Measurements from ENCODE around the gene GGA1.

GGA1 gene, protein sequence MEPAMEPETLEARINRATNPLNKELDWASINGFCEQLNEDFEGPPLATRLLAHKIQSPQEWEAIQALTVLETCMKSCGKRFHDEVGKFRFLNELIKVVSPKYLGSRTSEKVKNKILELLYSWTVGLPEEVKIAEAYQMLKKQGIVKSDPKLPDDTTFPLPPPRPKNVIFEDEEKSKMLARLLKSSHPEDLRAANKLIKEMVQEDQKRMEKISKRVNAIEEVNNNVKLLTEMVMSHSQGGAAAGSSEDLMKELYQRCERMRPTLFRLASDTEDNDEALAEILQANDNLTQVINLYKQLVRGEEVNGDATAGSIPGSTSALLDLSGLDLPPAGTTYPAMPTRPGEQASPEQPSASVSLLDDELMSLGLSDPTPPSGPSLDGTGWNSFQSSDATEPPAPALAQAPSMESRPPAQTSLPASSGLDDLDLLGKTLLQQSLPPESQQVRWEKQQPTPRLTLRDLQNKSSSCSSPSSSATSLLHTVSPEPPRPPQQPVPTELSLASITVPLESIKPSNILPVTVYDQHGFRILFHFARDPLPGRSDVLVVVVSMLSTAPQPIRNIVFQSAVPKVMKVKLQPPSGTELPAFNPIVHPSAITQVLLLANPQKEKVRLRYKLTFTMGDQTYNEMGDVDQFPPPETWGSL

DNA sequence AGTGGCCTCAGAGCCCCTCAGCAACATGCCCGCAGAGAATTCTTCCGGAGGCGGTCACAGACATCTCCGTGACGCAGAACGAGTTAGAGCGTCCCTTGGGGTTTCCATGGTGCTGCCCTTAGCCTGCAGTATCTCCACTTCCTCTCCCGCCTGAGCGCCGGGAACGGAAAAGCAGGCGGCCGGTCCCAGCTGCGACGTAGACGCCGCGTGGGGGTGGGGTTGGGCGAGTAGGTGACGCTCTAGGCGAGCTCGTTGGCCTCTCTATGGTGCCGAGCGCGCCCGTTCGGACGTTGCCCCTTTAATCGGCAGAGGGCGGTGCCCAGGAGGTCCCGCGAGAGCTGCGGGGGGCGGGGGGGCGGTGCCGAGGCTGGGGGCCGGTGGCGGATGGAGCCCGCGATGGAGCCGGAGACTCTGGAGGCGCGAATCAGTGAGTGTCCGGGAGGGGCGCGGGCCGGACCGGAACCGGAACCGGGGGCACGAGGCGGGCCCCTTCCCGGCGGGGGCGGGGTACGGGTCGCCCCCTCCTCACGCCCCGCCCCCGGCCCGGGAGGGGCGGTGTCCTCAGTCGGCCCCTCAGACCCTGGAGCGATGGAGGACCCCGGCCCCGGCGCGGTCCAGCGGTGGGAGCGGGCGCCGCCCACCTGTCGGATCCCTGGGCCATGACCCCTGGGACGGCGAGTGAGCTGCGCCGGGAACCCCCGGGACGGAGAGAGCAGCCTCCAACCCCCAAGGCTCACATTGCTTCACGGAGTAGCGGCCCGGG lies at the start of gene GGA1:
TSS of gene GGA1 (plus strand) at position 358 of the 763 bp plus-strand sequence. CDS start at position 385, 27 bp downstream.
- peak; percentile 98 for DNase-seq

DNA sequence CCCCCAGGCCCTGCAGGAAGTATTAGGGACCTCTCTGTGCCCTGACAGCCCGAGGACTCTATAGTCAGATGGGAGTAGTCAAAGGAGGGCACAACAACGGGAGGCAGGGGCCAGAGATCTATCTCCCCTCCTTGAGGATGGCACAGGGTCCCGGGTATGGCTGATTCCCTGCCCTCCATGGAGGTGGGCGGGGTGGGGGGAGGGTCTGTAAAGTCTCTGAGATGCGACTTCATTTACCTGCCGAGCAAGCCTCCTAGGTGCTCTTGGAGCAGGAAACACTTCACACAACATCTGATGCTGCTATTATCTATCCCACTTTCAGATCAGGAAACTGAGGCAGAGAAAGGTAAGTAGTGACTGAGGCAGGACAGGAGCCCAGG lies 49.1 kb upstream of the GGA1 start:
- no peak for DNase-seq

DNA sequence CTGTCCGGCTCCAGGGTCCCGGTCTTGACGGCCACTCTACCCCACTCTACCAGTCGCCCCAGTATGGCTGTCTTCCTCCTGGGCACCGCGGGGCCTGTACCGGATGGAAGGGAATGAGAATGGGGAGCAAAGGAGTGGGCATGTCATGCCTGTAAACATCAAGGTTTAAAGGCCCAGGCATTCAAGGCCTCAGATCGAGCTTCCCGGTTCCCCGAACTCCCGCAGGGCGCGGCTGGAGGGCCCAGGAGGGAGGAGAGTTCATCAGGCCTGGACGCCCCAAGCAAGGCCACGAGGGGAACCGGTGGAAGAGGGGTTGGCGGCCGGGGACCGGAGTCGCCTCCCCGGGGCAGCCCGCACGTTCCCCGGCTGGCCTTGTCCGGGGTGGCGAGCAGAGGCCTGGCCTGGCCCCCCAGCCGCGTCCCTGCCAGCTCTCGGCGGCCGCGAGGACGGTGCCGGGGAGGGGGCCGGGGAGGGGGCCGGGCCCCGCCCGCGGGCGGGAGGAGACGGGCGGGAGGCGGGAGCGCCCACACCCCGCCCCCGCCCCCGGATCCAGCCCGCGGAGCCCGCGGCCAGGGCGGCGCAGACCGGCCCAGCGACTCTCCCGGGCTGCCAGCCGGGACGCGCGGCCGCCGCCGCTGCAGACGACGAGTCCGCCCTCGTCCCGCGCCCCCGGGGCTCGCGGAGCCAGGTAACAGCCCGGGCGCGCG lies 48.6 kb upstream of the GGA1 start, which contains the start of gene CDC42EP1:
TSS of gene CDC42EP1 (plus strand) at position 580 of the 707 bp plus-strand sequence. CDS start 5,870 bp downstream, outside the sequence.
- DNase-seq: peak; percentile 61

DNA sequence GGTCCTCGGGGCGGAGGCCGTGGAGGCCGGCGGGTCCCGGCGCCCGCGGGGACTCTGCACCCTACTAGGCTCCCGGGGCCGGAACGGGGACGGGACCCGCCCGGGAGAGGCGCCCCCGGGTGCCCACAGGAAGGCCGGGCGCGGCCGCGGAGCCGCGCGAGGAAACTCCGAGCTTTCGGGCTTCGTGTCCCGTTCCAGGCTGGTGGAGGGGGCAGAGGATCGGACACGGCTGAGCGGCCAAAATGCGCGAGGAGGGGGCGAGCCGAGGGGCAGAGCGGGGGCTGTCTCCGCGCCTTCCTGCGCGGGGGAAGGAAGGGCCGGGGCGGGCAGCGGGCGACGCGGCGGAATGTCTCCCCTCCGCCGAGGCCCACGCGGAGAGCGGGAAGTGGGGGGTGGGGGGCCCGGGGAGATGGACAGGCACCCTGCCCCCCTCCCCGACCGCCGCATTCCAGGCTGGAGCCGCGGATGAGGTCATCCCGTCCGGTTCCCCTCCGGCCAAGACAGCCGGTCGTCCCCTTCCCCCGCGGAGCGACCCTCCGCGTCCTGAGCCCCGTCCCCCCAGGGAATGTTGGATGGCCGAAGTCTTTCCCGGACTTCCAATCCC lies 47.9 kb upstream of the GGA1 start:
- peak; percentile 66 for DNase-seq

DNA sequence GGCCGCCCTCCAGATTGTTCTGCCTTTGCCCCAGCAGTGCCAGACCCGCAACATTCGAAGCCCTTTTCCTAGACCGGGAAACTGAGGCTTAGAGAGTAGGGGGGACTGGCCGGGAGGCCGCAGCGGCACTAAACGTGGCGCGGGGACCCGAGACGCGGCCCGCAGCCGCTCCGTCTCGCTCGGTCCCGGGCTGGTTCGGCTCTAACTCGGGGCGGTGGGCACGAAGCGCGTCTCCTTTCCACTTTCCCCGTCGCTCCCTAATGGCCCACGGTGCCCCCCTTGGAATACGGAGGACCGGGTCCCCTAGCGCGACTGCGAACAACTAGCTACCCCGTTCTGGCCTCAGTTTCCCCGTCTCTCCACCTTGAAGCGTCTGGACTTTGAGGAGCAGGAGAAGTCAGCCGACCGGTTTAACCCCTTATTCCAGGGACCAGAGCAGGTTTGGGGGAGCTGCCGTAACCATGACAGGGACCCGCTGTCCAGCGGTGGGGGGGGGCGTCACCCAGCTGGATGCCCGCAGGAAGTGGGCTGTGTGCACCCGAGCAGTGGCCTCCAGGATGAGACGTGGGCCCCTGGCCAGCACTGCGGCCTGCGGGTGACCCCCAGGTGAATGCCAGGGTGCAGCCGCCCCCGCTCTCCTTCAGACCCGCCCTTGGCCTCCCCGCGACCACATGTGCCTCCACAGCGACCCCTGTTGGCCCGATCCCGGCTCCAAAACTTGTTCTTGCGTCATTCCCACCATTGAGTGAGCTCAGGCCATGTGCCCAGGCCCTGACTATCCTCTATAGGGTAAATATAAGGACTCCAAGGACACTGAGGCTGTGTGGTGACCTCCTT lies 47.2 kb upstream of the GGA1 start:
- DNase-seq: peak; percentile 86

DNA sequence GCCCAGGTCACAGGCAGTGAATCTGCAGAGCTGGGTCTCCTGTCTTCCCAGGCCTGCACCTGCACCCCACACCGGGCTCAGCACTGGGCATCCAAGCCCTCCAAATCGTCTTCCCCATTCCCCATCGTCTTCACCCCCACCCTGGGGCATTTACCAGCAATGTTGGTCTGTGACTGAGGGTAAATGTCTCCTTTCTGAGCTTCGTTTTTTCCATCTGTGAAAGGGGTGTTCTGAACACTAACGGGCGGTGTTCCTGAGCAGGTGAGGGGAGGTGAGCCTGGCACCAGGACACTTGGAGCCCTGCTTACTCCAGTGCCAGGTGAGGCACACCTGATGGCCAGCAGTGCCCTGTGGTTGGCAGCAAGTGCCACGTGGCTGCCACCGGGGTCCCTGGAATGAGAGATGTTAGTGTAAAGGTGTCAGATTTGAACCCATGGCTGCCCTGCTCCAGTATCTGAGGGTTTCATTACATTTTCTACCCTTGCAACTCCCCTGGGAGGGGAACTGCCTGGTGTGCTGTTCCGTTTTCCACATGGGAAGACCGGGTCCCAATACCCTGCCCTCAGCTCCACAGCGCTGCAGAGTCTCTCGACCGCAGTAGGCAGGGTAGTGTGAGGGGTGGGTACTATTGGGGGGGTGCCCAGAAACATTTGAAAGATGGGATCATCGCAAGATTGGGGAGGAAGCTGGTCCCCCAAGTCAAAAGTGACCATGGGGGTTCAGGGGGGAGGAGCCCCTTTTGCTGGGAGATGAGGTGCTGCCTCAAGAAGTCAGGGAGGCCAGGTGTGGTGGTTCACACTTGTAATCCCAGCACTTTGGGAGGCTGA lies 46.4 kb upstream of the GGA1 start:
- DNase-seq: no peak

DNA sequence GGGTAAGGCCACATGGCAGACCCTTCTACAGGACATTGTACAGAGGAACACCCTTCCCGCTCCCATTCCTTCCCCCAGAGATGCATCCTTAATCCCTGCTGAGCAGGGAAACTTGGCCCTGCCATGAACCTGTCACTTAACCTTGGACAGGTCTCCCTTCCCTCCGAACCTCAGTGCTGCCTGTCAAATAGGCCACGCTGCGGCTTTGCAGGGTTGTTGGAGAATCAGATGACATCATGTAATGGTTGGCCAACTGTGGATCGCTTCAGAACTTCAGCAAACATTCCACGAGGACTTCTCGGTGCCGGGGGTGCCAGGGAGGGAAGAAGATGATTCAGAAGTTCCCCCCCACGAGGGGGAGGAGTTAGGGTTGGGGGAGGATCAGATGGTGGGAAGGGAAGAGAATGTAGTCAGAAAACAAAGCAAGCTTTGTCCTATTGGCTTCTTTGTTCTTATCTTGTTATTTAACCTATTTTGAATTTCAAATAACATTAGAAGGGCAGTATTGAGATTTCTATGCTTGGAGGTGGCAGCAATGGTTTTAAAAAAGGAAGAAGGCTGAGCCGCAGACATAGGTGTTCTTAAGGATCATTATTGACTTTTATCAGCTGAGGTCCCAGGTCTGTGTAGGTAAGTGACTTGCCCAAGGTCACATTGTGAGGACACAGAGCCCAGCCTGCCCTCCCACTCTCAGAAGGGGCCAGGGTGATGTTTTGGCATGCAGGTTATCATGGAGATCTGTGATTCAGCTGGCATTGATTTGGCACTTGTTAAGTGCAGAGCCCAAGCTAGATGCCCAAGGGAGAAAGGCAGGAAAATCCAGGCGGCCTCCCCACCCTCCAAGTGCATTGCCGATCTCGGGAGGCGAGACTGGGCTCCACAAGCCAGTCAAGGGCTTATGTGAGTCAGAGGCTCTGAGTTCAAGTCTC lies 45.2 kb upstream of the GGA1 start:
- DNase-seq: peak; percentile 91

DNA sequence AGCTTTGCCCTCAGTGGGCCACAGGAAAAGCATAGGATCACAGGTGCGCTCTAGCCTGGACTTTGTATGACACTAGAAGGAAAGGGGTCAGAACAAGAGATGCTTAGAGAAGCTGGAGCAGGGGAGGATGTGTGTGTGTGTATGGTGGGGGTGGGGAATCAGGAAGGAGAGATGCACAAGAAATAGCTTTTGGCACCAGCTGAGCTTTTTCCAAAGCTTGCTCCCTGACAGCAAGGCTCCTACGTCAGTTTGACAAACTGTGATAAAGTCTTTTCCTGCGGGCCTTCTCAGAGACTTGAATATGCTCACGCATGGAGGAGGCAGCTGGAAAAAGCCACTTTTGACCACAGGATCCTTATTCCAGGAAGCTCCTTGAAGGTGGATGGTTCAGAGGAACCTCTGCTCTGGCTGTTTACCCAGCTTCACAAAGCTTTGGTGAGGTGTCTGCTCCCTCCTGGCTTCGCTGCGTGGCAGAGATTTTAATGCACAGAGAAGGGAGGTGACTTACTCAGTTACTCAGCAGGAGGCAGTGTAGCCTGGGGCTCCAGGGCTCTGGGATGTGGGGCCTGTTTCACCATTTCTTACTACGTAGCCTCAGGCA lies 44.4 kb upstream of the GGA1 start:
- DNase-seq: no peak

DNA sequence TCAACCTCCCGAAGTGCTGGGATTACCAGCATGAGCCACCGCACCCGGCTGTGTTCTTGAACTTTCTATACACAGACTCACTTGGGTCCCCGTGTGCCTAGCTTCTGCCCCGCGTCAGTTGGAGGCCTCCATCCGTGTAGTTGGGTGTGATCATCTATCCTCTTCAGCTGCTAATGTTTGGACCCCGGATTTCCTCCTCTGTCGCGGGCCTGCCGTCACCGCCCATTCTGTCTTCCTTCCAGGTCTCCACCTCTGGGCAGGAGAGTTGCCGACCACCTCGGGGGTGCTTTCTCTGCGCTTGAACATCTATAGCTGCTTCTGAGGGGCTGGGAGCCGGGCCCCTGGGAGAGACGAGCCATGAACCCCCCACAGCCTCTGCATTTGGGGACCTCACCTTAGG lies 42.8 kb upstream of the GGA1 start:
- DNase-seq: no peak

DNA sequence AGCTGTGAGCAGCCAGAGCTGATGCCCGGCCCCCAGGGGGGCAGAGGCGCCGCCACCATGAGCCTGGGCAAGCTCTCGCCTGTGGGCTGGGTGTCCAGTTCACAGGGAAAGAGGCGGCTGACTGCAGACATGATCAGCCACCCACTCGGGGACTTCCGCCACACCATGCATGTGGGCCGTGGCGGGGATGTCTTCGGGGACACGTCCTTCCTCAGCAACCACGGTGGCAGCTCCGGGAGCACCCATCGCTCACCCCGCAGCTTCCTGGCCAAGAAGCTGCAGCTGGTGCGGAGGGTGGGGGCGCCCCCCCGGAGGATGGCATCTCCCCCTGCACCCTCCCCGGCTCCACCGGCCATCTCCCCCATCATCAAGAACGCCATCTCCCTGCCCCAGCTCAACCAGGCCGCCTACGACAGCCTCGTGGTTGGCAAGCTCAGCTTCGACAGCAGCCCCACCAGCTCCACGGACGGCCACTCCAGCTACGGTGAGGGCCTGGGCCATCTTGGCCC lies 42.3 kb upstream of the GGA1 start:
- DNase-seq: no peak

DNA sequence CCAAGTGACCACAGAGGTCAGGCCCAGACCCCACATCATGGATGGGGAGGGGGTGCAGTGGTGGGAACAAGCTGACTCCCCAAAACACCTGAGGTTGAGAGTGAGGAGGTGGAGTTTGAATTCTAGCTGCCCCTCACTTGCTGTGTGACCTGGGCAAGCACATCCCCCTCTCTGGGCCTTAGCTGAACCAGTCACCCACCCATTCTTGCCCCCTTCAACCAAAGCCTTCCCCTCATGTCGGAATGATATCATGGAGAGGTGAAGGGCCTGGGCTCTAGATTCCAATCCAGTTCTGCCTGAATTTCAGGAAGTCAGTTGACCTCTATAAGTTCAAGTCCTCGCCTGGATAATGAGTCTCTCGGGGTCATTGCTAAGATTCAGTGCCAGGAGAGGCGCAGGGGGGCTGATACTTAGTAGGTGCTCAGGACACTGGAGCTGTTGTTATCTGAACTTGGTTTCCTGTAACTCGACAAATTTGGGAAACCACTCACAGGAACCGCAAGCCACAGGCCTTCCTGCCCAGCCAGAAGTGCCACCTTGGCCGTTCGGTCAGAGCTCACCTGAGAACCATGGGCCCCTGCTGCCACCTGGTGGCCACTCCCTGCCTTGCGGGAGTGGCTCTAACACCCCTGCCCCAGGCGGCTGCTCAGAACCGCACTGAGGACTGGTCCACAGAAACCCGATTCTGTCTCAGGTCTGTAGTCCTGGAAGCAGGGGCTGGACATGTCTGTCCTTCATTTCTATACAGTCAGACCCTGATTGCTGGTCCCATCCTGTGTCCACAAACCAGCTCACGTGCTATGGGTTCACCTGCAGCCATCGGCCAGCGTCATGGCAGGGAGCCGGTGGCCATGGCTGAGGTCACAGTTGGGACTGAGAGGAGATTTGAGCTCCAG lies 41.5 kb upstream of the GGA1 start:
- DNase-seq: peak; percentile 53

DNA sequence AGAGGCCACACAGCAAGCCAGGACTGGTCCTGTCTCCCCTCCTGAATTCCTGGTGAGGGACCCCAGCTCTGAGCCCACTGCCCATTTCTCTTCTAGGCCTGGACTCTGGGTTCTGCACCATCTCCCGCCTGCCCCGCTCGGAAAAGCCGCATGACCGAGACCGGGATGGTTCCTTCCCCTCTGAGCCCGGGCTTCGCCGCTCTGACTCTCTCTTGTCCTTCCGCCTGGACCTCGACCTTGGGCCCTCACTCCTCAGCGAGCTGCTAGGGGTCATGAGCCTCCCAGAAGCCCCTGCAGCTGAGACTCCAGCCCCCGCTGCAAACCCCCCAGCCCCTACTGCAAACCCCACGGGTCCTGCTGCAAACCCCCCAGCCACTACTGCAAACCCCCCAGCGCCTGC lies 40.6 kb upstream of the GGA1 start:
- DNase-seq: no peak

DNA sequence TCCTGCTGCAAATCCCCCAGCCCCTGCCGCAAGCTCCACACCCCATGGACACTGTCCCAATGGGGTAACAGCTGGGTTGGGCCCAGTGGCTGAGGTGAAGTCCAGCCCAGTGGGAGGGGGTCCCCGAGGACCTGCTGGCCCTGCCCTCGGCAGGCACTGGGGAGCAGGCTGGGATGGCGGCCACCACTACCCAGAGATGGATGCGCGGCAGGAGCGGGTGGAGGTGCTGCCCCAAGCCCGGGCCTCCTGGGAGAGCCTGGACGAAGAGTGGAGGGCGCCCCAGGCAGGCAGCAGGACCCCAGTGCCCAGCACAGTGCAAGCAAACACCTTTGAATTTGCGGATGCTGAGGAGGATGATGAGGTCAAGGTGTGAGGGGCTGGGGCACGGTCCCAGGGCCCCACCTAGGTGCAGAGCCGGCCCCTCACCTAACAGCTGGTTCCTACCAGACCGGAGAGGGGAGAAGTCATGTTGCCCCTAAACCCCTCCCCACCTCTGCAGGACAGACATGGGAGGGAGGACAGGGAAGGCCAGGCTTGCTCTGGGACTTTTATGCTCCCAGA lies 40.1 kb upstream of the GGA1 start:
- DNase-seq: no peak

DNA sequence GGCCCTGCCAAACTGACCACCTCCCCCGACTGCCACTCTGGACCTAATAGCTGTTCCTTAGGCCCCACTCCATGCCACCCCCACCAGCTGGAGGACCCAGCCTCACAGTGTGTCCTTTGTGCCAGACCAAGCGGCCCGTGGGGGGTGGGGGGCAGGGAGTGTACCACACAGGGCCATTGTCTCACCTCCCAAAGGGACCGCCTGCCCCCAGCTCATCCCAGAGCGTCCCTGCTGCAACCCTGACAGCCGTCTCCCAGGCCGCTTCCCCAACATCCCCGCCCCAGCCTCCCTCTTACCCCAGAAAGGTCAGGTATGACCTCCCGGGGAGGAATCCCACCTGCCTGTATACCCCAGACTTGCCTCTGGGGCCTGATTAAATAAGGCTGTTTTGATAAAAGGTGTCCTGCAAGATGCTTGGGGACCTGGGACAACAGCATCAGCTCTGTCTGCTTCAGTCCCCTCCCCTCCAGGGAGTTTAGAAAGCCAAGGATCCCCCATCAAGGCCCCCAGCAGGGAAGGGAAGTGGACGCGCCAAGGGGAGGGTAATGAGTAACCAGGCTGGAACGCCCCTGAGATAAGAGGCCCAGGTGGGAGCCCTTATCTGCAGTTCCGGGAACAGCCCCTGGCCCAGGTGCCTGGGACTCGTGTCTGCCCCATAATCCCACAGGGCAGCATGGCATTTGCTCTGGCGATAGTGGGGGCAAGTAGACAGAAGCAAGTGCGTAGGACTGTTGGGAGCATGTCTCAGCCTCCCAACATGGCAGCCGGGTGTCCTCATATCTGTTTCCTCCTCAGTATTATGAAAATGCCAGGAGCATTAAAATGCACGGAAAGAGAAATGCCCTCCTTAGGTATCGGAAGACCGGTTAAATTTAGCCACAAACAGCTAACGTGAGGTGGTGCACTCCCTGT lies 39.4 kb upstream of the GGA1 start:
- no peak for DNase-seq

DNA sequence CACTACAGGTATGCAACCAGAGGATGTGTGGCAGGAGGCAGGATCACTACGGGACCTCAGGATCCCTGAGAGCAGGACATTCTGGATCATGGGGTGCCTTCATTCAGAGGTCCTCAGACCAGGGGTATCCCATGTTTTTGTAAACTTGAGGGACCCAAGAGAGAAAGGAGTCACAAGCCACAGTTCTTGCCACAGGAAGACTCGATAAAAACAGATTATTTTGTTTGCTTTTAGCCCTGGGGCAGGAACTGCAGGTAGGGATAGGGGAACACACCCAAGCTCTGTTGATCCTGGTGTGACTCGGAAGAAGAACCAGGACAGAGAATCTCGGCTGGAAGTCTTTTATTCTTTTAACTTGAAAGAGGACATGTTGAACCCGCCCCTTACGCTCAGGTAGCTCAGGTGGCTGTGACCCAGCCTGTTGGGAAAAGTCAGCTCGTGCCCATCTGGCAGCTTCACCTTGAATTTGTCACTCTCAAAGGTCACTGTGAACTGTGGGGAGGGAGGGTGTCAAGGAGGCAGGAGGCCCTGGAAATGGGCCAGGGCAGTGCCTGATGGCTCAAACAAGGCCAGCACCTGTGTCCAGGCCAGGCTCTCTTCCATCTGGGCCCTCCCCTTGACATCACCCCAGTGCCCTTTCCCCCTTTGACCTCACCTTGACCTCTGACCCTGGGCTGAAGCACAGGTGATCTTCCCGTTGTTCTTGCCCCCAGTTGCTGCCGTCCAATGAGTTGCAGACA lies 38.5 kb upstream of the GGA1 start:
- DNase-seq: no peak

DNA sequence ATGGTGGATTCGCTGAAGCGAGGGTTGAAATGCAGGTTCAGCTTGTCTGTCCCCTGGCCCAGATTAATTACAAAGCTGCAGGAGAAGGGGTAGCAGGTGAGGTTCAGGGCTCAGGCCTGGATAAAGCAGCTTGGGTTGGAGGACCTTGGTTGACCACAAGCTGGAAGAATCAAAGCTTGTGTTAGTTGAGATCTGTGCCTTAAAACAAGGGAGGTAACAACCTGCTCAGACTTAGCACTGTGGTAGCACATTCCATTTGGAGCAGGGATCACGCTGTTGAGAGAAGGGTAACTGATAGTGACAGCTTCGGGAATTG lies 38.0 kb upstream of the GGA1 start:
- DNase-seq: no peak

Measured in fibroblast of skin of right quadriceps (primary cell).